Chondrocyte (in vitro differentiated cells): ENCODE measurements around the gene LNX1. TPM values are rescaled to one million over a fixed set of nuclear protein-coding genes. Genes with fewer than 3 reads are reported as not detected.
A peak's percentile ranks its signal among the peaks of the same experiment; 100 is the strongest.

Source experiments
- DNase-seq: peaks from one replicate; pipeline ENCODE4 v3.0.0; 2021; ENCODE audit warnings: mixed read lengths, low spot score
- H3K27ac Mint-ChIP-seq: one replicate; pipeline ENCODE4 v1.8.0; 2021; ENCODE audit warnings: mild to moderate bottlenecking, moderate library complexity, mixed read lengths; ENCODE audit not compliant: unreplicated experiment
- H3K27me3 Mint-ChIP-seq: 2 replicates; pipeline ENCODE4 v1.8.0; 2021; ENCODE audit warnings: low read depth, mixed read lengths
- H3K36me3 Mint-ChIP-seq: 2 replicates; pipeline ENCODE4 v1.8.0; 2021; ENCODE audit warnings: low read depth, mixed read lengths
- H3K4me1 Mint-ChIP-seq: 2 replicates; pipeline ENCODE4 v1.8.0; 2021; ENCODE audit warnings: low read depth, mild to moderate bottlenecking, mixed read lengths
- H3K4me3 Mint-ChIP-seq: one replicate; pipeline ENCODE4 v1.8.0; 2021; ENCODE audit warnings: mild to moderate bottlenecking, moderate library complexity, mixed read lengths; ENCODE audit not compliant: unreplicated experiment
- H3K9me3 Mint-ChIP-seq: 2 replicates; pipeline ENCODE4 v1.8.0; 2021; ENCODE audit warnings: low read depth, mixed read lengths
- total RNA-seq: library from RNA; stranded (reverse); gene quantifications from 3 replicates; pipeline ENCODE4 v1.2.1, GENCODE V29; 2021
- TF ChIP-seq, protein P1 (sequence below): fragments of 200-600 bp; sonication (generic); IDR thresholded peaks from 2 replicates; pipeline ENCODE4 v1.5.0; 2021; ENCODE audit warnings: antibody characterized with exemption, mild to moderate bottlenecking, moderate library complexity

LNX1 gene
- total RNA-seq, 1 donor from 2014 or later, result 1.8 TPM

GRCh38 chr4:53602390-53602789 lies 11.1 kb upstream of the LNX1 start:
- no peak for DNase-seq
- Mint-ChIP-seq H3K4me3 (no peak overlapping the region), H3K9me3 (peaks cover 4% of the 10 kb centered on the region), H3K4me1 (peaks cover 16% of the 10 kb centered on the region), H3K36me3 (no peaks in the 10 kb centered on the region), H3K27me3 (no peaks in the 10 kb centered on the region), H3K27ac (no peak overlapping the region)
- TF ChIP-seq, protein P1, sequence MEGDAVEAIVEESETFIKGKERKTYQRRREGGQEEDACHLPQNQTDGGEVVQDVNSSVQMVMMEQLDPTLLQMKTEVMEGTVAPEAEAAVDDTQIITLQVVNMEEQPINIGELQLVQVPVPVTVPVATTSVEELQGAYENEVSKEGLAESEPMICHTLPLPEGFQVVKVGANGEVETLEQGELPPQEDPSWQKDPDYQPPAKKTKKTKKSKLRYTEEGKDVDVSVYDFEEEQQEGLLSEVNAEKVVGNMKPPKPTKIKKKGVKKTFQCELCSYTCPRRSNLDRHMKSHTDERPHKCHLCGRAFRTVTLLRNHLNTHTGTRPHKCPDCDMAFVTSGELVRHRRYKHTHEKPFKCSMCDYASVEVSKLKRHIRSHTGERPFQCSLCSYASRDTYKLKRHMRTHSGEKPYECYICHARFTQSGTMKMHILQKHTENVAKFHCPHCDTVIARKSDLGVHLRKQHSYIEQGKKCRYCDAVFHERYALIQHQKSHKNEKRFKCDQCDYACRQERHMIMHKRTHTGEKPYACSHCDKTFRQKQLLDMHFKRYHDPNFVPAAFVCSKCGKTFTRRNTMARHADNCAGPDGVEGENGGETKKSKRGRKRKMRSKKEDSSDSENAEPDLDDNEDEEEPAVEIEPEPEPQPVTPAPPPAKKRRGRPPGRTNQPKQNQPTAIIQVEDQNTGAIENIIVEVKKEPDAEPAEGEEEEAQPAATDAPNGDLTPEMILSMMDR, result no peak

DNA sequence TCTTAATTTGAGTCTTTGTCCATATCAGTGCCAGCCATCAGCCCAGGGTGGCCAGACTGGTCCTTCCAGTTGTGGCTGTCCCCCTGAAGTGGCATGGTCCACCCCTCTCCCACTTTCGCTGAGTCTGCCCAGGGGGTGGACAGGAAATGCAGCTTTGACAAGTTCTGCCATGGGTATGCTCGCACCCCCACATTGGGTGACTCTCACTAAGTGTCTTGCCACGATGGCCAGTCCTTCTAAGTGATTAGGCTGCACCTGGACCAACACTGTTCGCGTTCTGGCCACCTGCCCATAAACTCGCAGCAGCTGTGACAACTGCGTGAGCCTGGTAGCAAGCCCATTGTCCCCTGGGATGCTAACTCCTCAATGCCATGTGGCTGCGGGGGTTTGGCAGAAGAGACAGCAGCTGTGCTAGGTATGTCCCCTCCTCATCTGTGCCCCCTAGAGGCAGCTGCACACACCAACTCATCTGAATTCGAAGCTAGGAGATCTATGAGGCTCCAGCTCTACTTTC lies 10.0 kb upstream of the LNX1 start:
- peaks cover 26% of the 10 kb centered on the region for H3K4me1 Mint-ChIP-seq
- peaks cover 4% of the 10 kb centered on the region for H3K9me3 Mint-ChIP-seq
- H3K36me3 Mint-ChIP-seq, result no peaks in the 10 kb centered on the region
- no peak for DNase-seq
- no peak overlapping the region for H3K4me3 Mint-ChIP-seq
- H3K27ac Mint-ChIP-seq, result no peak overlapping the region
- TF ChIP-seq, protein P1, result peak; percentile 54
- H3K27me3 Mint-ChIP-seq, result no peaks in the 10 kb centered on the region

GRCh38 chr4:53599632-53600031 lies 8.3 kb upstream of the LNX1 start:
- Mint-ChIP-seq H3K27me3 (no peaks in the 10 kb centered on the region), H3K4me1 (peaks cover 26% of the 10 kb centered on the region)

GRCh38 chr4:53598901-53599300 lies 7.6 kb upstream of the LNX1 start:
- H3K36me3 Mint-ChIP-seq, result no peaks in the 10 kb centered on the region
- peaks cover 26% of the 10 kb centered on the region for H3K4me1 Mint-ChIP-seq
- no peak overlapping the region for H3K4me3 Mint-ChIP-seq
- H3K27me3 Mint-ChIP-seq, result no peaks in the 10 kb centered on the region
- peak overlapping the region; percentile 62 for H3K27ac Mint-ChIP-seq
- DNase-seq, result no peak
- H3K9me3 Mint-ChIP-seq, result peaks cover 4% of the 10 kb centered on the region
- TF ChIP-seq, protein P1, result no peak

More at GRCh38 chr4:53599632-53600031, 8.3 kb upstream of the LNX1 start:
- Mint-ChIP-seq H3K9me3 (peaks cover 4% of the 10 kb centered on the region), H3K27ac (peak overlapping the region; percentile 47), H3K4me3 (no peak overlapping the region), H3K36me3 (no peaks in the 10 kb centered on the region)
- TF ChIP-seq, protein P1, result no peak
- DNase-seq, result no peak

DNA sequence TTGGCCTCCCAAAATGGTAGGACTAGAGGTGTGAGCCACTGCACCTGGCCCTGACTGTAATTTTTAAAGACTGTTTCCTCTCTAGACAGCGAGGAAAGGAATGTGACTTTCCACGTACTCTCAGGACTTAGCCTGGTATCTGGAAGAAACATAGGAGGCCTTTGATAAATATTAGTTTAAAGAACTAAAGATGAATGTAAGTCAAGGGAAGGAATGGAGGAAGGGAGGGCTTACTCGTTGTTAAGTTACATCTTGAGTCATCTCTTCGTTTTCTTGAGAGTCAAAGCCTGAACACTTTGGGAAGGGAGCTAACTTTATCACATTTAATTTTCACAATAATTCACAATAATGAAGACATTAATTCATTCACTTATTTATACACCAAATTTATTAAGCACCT lies 7.2 kb upstream of the LNX1 start:
- TF ChIP-seq, protein P1, result no peak
- H3K4me1 Mint-ChIP-seq, result peaks cover 26% of the 10 kb centered on the region
- no peak overlapping the region for H3K4me3 Mint-ChIP-seq
- peaks cover 4% of the 10 kb centered on the region for H3K9me3 Mint-ChIP-seq
- no peaks in the 10 kb centered on the region for H3K27me3 Mint-ChIP-seq
- DNase-seq, result no peak
- H3K27ac Mint-ChIP-seq, result peak overlapping the region; percentile 62
- H3K36me3 Mint-ChIP-seq, result no peaks in the 10 kb centered on the region
